Ovary (tissue), 9 donors: ENCODE measurements around the gene PLEKHH2. TPM values are rescaled to one million over a fixed set of nuclear protein-coding genes. Genes with fewer than 3 reads are reported as not detected.
"Not testable (repeated sequence)": the region's sequence is repeated elsewhere in the genome, so short reads cannot be mapped to it uniquely, and the experiment has no call there.

ENCODE experiments used
- DNase-seq, 5 donors: peaks; one replicate each; pipeline ENCODE4 v3.0.0-alpha.2; 2019 to 2020
- H3K27ac ChIP-seq, 2 donors: fragments of 200-600 bp; one replicate each; pipeline versions ENCODE4 v1.5.1 to v1.8.0; 2019 to 2022
- H3K27me3 ChIP-seq: fragments of 200-600 bp; one replicate; pipeline ENCODE4 v1.8.0; 2022
- H3K36me3 ChIP-seq: fragments of 200-600 bp; sonication (generic); one replicate; pipeline ENCODE4 v1.5.1; 2019
- H3K4me1 ChIP-seq: one replicate; pipeline ENCODE4 v1.8.1; 2013; ENCODE audit warnings: mild to moderate bottlenecking, moderate library complexity; ENCODE audit not compliant: insufficient read depth
- H3K4me3 ChIP-seq: fragments of 200-600 bp; sonication (generic); one replicate; pipeline ENCODE4 v1.5.1; 2017
- H3K9me3 ChIP-seq, 2 donors: fragments of 200-600 bp in 1 of 2; sonication (generic) in 1 of 2; one replicate each; pipeline versions ENCODE4 v1.5.1 to v1.8.1; 2013 to 2019; ENCODE audit warnings: mild to moderate bottlenecking in 1 of 2, moderate library complexity in 1 of 2
- CTCF ChIP-seq, 3 donors: fragments of 450-650 bp in 2 of 3; fragments of 200-600 bp in 1 of 3; IDR thresholded peaks; one replicate each; pipeline versions ENCODE4 v1.5.1 to v1.8.0; 2016 to 2022; ENCODE audit warnings: antibody characterized with exemption in 3 of 3, mild to moderate bottlenecking in 1 of 3
- EP300 ChIP-seq: sonication (generic); formaldehyde crosslinking; IDR thresholded peaks from one replicate; pipeline ENCODE4 v1.6.1; 2017; ENCODE audit warnings: antibody characterized with exemption
- POLR2A ChIP-seq: fragments of 450-650 bp; IDR thresholded peaks from one replicate; pipeline ENCODE4 v1.6.1; 2017; ENCODE audit warnings: antibody characterized with exemption, mild to moderate bottlenecking, moderate library complexity
- WGBS, 3 donors: extraction: QIAGEN DNeasy Blood & Tissue Kit in 1 of 3; methylation state at CpG; one replicate each; pipeline versions ENCODE4 v1.1.5 to v1.1.7; 2013 to 2017; 5-methylcytosine and 5-hydroxymethylcytosine counted together
- intact Hi-C, 4 donors: fragments of 100-400 bp; cut with DNase I; formaldehyde crosslinking; loops; one replicate each; pipeline versions ENCODE4 v1.11.0 to v1.15.1; 2022 to 2023
- polyA plus RNA-seq, 2 donors: library from polyadenylated mRNA; stranded (reverse); fragments of 200-250 nt in 1 of 2; fragments of 350-450 nt in 1 of 2; fragmentation: Illumina TruSeq in 1 of 2; extraction: RNeasy Lipid Tissue Mini Kit (QIAGEN cat#74804) in 1 of 2; gene quantifications; one replicate each; pipeline ENCODE4 v1.2.3, GENCODE V29; 2013 to 2014
- total RNA-seq, 7 donors: library from RNA; depleted of rRNA in 2 of 7; stranded (reverse); fragments of >200 nt in 2 of 7; fragmentation: NEBNext Ultra II Directional in 3 of 7; extraction: Animal tissue kit (Norgen Biotek cat#: 25700) in 3 of 7; gene quantifications; one replicate each; pipeline versions ENCODE4 v1.1.0 to v1.2.4, GENCODE V29; 2016 to 2023
- donor health status: DM: no; HTN: no; CAD: no; lungs with moderate emphysema.
- donor health status: DM: no; HTN: no; CAD: no.
- donor health status: Bipolar disorder and iron deficiency.
- donor health status: DM: yes; HTN: yes; CAD: no.
- donor health status: DM: no; HTN: no; CAD: no.
- donor health status: DM: yes; HTN: yes; CAD: no.

Gene PLEKHH2
- total and polyA plus RNA-seq, 9 donors = 15.8 to 66.5 (median 37.2) TPM

- peak within 1 kb of the TSS; percentile 57 for H3K4me3 ChIP-seq
Measured at GRCh38 chr2:43676322-43677050, 39.4 kb downstream of the PLEKHH2 start, which contains the start of gene C1GALT1C1L. TSS of gene C1GALT1C1L (minus strand) at chr2:43676429. CDS start at chr2:43676322, 107 bp downstream.

DNA sequence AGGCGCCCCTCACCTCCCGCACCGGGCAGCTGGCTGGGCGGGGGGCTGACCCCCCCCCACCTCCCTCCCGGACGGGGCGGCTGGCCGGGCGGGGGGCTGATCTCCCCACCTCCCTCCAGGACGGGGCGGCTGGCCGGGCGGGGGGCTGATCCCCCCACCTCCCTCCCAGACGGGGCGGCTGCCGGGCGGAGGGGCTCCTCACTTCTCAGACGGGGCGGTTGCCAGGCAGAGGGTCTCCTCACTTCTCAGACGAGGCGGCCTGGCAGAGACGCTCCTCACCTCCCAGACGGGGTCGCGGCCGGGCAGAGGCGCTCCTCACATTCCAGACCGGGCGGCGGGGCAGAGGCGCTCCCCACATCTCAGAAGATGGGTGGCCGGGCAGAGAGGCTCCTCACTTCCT lies 40.7 kb downstream of the PLEKHH2 start:
- peak in 1 of 5 donors; percentile 21 for DNase-seq
- WGBS, 3 donors = 94 to 99% (median 97%) methylated on average over 16 to 32 of the region's 32 CpGs
- H3K4me3 ChIP-seq, H3K36me3 ChIP-seq, H3K27me3 ChIP-seq, H3K4me1 ChIP-seq, intact Hi-C loops, H3K9me3 ChIP-seq, H3K27ac ChIP-seq: not testable (repeated sequence)

More at GRCh38 chr2:43676322-43677050, 39.4 kb downstream of the PLEKHH2 start, which contains the start of gene C1GALT1C1L:
- intact Hi-C loops = no loop called here
- peak; percentile 65 to 75 (median 67) for DNase-seq
- Histone ChIP-seq H3K9me3 (no peaks in the 10 kb centered on the region), H3K36me3 (no peaks in the 10 kb centered on the region), H3K27me3 (no peaks in the 10 kb centered on the region), H3K27ac (no peak within 1 kb of the TSS), H3K4me1 (no peaks in the 10 kb centered on the region)
- TF ChIP-seq EP300 = no peak
- TF ChIP-seq CTCF (IDR thresholded peaks at IDR 0.05) = no peak
- no peak for TF ChIP-seq POLR2A
- WGBS, 3 donors = 30 to 36% (median 31%) methylated on average over 27 of the region's 27 CpGs

DNA sequence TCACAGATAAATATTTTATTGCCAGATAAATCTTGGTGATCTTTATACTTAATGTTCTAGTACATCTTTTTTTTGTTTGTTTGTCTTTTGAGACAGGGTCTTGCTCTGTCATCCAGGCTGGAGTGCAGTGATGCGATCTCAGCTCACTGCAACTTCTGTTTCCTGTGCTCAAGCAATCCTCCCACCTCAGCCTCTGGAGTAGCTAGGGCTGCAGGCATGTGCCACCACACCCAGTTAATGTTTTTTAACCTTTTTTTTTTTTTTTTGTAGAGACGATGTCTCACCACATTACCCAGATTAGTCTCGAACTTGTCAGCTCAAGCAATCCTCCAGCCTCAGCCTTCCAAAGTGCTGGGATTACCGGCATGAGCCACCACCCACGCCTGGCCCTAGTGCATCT lies 48.3 kb downstream of the PLEKHH2 start:
- Histone ChIP-seq H3K4me1 (no peaks in the 10 kb centered on the region), H3K27me3 (no peaks in the 10 kb centered on the region), H3K4me3 (no peak overlapping the region), H3K9me3 (no peaks in the 10 kb centered on the region), H3K27ac (no peak overlapping the region), H3K36me3 (no peaks in the 10 kb centered on the region)
- whole genome bisulfite sequencing, 3 donors = 53 to 69% (median 66%) methylated on average over 5 of the region's 5 CpGs
- intact Hi-C loops = no loop called here
- no peak for DNase-seq
- TF ChIP-seq POLR2A = no peak

DNA sequence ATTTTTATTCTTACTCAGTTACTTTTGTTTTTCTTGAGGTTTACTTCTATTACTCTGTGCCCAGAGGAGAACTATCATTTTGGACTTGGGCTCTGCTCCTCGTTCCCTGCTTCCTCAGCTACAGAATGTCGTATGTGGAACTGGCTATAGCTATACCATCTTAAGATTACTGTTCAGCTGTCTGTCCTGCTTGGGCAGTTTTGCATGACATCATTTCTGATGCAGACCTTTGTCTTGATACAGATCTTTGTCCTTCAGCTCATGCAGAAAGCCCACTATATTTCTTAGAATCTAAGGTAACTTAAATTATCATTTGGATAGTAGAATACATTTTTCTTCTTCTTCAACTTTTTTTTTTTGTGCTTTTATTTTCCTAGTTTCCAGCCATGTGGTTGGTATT lies 52.9 kb downstream of the PLEKHH2 start:
- Histone ChIP-seq H3K4me1 (no peaks in the 10 kb centered on the region), H3K36me3 (no peaks in the 10 kb centered on the region), H3K9me3 (no peaks in the 10 kb centered on the region), H3K4me3 (no peak overlapping the region), H3K27me3 (no peaks in the 10 kb centered on the region), H3K27ac (no peak overlapping the region)
- intact Hi-C loops = no loop called here
- WGBS, 3 donors = 92 to 96% (median 95%) methylated on average over 2 of the region's 2 CpGs
- DNase-seq = no peak
- no peak for TF ChIP-seq EP300
- no peak for TF ChIP-seq POLR2A
- no peak for TF ChIP-seq CTCF (IDR thresholded peaks at IDR 0.05)

DNA sequence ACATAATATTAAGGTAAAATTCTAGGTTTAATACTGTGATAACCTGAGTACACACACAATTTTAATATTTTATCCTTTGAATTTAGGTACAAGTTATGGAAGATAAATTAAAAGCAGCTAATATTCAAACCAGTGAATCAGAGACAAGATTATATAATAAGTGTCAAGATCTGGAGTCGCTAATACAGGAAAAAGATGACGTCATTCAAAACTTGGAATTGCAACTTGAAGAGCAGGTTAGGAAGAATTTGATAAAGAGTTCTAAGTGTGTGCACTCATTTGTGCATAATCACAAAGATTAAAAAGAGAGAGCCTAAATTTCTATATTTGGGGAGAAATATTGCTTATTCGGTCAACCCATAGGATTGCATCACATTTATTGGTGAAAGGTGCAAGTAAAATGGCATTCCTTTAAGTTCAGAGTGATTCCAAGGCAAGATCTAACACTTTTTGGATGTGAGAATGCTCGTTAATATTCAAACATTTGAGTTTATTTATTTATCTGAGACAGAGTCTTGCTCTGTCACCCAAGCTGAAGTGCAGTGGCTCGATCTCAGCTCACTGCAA lies 55.5 kb downstream of the PLEKHH2 start:
- H3K36me3 ChIP-seq = no peaks in the 10 kb centered on the region
- no peak for TF ChIP-seq EP300
- TF ChIP-seq CTCF (IDR thresholded peaks at IDR 0.05) = no peak
- TF ChIP-seq POLR2A = no peak
- H3K4me1 ChIP-seq = no peaks in the 10 kb centered on the region
- H3K27ac ChIP-seq = no peak overlapping the region
- no peaks in the 10 kb centered on the region for H3K27me3 ChIP-seq
- H3K9me3 ChIP-seq = no peaks in the 10 kb centered on the region
- WGBS, 3 donors = 95 to 98% (median 98%) methylated on average over 5 of the region's 5 CpGs
- no peak overlapping the region for H3K4me3 ChIP-seq
- intact Hi-C loops = no loop called here
- DNase-seq = no peak

DNA sequence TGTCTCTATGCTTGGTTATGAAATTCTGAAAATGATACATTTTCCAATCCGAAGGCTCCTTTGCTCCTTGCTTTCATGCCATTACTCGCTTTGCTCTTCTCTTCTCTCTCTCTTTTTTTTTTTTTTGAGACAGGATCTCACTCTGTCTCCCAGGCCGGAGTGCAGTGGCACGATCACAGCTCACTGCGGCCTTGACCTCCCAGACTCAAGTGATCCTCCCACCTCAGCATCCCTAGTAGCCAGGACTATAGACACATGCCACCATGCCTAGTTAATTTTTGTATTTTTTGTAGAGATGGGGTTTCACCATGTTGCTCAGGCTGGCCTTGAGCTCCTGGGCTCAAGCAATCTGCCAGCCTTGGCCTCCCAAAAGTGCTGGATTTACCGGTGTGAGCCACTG lies 61.1 kb downstream of the PLEKHH2 start:
- H3K4me1 ChIP-seq, H3K36me3 ChIP-seq, H3K4me3 ChIP-seq, H3K9me3 ChIP-seq, H3K27me3 ChIP-seq, intact Hi-C loops: not testable (repeated sequence)
- peak overlapping the region in 1 of 2 donors; percentile 28 for H3K27ac ChIP-seq
- DNase-seq = peak; percentile 30 to 65 (median 40)
- WGBS, 3 donors = 42 to 71% (median 45%) methylated on average over 6 of the region's 6 CpGs
